Uterus (tissue), 2 donors: Measurements from ENCODE around the gene CLEC2B.

Source experiments
- POLR2A ChIP-seq, 2 donors: fragments of 450-650 bp; IDR thresholded peaks; one replicate each; pipeline ENCODE4 v1.6.1; 2016; ENCODE audit warnings: antibody characterized with exemption in 2 of 2, mild to moderate bottlenecking in 1 of 2, moderate library complexity in 1 of 2
- TF ChIP-seq, protein P1 (sequence below), 4 experiments: fragments of 200-600 bp in 2 of 4; fragments of 450-650 bp in 2 of 4; sonication (generic) in 2 of 4; IDR thresholded peaks; one replicate each; pipeline ENCODE4 v1.5.1; 2016 to 2019; ENCODE audit warnings: antibody characterized with exemption in 4 of 4, mild to moderate bottlenecking in 2 of 4, moderate library complexity in 1 of 4

DNA sequence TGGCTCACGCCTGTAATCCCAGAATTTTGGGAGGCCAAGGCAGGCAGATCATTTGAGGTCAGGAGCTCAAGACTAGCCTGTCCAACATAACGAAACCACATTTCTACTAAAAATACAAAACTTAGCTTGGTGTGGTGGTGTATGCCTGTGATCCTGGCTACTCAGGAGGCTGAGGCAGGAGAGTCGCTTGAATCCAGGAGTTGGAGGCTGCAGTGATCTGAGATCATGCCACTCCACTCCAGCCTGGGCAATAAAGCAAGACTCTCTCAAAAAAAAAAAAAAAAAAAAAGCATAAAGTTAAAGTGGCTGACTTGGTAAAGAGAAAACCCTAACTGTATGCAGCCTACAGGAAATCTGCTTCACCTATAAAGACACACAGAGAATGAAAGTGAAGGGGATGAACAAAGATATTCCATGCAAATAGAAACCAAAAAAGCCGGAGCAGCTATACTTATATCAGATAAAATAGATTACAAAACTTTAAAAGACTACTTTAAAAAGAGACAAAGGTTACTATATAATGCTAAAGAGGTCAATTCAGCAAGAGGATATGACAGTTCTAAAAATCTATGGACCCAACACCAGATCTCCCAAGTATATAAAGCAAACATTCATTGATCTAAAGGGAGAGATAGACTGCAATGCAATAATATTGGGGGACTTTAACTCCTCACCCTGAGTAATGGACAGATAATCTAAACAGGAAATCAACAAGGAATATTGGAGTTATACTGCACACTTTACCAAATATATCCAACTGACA lies 4.1 kb downstream of the CLEC2B start:
- TF ChIP-seq, protein P1, sequence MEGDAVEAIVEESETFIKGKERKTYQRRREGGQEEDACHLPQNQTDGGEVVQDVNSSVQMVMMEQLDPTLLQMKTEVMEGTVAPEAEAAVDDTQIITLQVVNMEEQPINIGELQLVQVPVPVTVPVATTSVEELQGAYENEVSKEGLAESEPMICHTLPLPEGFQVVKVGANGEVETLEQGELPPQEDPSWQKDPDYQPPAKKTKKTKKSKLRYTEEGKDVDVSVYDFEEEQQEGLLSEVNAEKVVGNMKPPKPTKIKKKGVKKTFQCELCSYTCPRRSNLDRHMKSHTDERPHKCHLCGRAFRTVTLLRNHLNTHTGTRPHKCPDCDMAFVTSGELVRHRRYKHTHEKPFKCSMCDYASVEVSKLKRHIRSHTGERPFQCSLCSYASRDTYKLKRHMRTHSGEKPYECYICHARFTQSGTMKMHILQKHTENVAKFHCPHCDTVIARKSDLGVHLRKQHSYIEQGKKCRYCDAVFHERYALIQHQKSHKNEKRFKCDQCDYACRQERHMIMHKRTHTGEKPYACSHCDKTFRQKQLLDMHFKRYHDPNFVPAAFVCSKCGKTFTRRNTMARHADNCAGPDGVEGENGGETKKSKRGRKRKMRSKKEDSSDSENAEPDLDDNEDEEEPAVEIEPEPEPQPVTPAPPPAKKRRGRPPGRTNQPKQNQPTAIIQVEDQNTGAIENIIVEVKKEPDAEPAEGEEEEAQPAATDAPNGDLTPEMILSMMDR (IDR thresholded peaks at IDR 0.05), result no peak
- no peak for TF ChIP-seq POLR2A (IDR thresholded peaks at IDR 0.05)
